Skeletal muscle cell (primary cell): ENCODE measurements around the gene CEACAM7.
"Not testable (repeated sequence)": the region's sequence is repeated elsewhere in the genome, so short reads cannot be mapped to it uniquely, and the experiment has no call there.

Experiments
- DNase-seq: peaks from one replicate; pipeline ENCODE4 v3.0.0-alpha.2; 2010; ENCODE audit warnings: low read depth
- H3K4me3 ChIP-seq: 2 replicates; pipeline ENCODE4 v1.5.1; 2011; ENCODE audit warnings: low read depth, mild to moderate bottlenecking, control low read depth, low read length, moderate library complexity

CEACAM7 gene

GRCh38 chr19:41670755-41671154 is 17.3 kb downstream of the CEACAM7 start:
- no peak for DNase-seq
- no peak overlapping the region for H3K4me3 ChIP-seq

- no peak overlapping the region for H3K4me3 ChIP-seq
- DNase-seq: no peak
Observed at GRCh38 chr19:41668315-41668714, 19.8 kb downstream of the CEACAM7 start.

- no peak for DNase-seq
- no peak overlapping the region for H3K4me3 ChIP-seq
Observed at GRCh38 chr19:41666075-41666474, 22.0 kb downstream of the CEACAM7 start.

- no peak for DNase-seq
- no peak overlapping the region for H3K4me3 ChIP-seq
Observed at GRCh38 chr19:41657157-41657556, 30.9 kb downstream of the CEACAM7 start.

GRCh38 chr19:41656756-41657155 is 31.3 kb downstream of the CEACAM7 start:
- not testable (repeated sequence) for DNase-seq

GRCh38 chr19:41652250-41652649 is 35.8 kb downstream of the CEACAM7 start:
- no peak overlapping the region for H3K4me3 ChIP-seq
- DNase-seq: no peak

More at GRCh38 chr19:41656756-41657155, 31.3 kb downstream of the CEACAM7 start:
- H3K4me3 ChIP-seq: not testable (repeated sequence)

GRCh38 chr19:41649827-41650226 is 38.2 kb downstream of the CEACAM7 start:
- DNase-seq: no peak
- H3K4me3 ChIP-seq: no peak overlapping the region

- no peak overlapping the region for H3K4me3 ChIP-seq
- no peak for DNase-seq
Observed at GRCh38 chr19:41646589-41647204, 41.4 kb downstream of the CEACAM7 start.

- H3K4me3 ChIP-seq: no peak overlapping the region
- peak; percentile 7 for DNase-seq
Observed at GRCh38 chr19:41641879-41642485, 46.1 kb downstream of the CEACAM7 start.

- no peak overlapping the region for H3K4me3 ChIP-seq
- DNase-seq: no peak
Observed at GRCh38 chr19:41638641-41639081, 49.4 kb downstream of the CEACAM7 start.

GRCh38 chr19:41637484-41637883 is 50.6 kb downstream of the CEACAM7 start:
- DNase-seq: no peak
- no peak overlapping the region for H3K4me3 ChIP-seq

- H3K4me3 ChIP-seq: no peak overlapping the region
- DNase-seq: no peak
Observed at GRCh38 chr19:41627966-41628675, 59.9 kb downstream of the CEACAM7 start.

GRCh38 chr19:41626877-41627276 is 61.2 kb downstream of the CEACAM7 start, which contains the start of gene CEACAM4:
TSS of gene CEACAM4 (minus strand) at chr19:41627074. CDS start at chr19:41626963, 111 bp downstream.
- DNase-seq: no peak
- no peak within 1 kb of the TSS for H3K4me3 ChIP-seq

- no peak overlapping the region for H3K4me3 ChIP-seq
- DNase-seq: no peak
Observed at GRCh38 chr19:41626278-41626677, 61.8 kb downstream of the CEACAM7 start.

- no peak overlapping the region for H3K4me3 ChIP-seq
- DNase-seq: no peak
Observed at GRCh38 chr19:41624937-41625336, 63.1 kb downstream of the CEACAM7 start.

GRCh38 chr19:41624515-41624914 is 63.6 kb downstream of the CEACAM7 start:
- DNase-seq: no peak
- H3K4me3 ChIP-seq: no peak overlapping the region

GRCh38 chr19:41623360-41623759 is 64.7 kb downstream of the CEACAM7 start:
- H3K4me3 ChIP-seq: no peak overlapping the region
- no peak for DNase-seq
